ENCODE measurements around the gene MRPL20.
"Not testable (repeated sequence)": the region's sequence is repeated elsewhere in the genome, so short reads cannot be mapped to it uniquely, and the experiment has no call there.

Gene MRPL20

DNA sequence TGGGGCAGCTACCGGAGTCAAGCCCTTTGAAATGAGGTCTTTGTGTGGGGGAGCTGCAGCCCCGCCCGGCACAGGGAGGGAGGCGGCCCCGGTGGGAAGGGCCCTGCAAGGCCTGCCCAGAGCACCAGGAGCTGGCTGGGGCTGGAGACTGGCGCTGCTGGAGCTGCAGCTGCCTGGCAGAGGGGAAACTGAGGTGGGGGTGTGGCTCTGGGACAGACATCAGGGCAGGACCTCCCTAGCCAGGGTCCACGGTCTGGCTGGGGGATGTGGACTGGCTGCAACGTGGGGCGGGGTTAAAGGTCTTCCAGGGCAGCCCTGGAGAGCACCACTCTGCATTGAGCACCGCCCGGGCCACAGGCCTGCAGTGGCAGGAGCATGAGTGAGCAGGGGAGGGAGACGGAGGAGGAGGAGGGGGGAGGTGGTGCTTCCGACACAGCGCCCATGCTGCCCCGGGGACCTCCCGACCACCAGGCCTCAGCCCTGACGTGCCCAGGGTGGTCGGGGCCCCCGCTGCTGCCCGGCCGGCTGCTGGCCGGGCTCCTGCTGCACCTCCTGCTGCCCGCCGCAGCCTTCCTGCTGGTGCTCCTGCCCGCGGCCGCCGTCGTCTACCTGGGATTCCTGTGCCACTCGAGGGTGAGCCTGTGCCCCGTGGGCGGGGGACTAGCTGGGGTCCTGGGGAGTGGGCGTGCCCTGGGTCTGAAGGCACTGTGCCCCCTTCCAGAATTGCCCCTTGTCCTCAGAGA, 18.8 kb upstream of the MRPL20 start:
- no peak for DNase-seq (ENCODE audit: low read depth)

DNA sequence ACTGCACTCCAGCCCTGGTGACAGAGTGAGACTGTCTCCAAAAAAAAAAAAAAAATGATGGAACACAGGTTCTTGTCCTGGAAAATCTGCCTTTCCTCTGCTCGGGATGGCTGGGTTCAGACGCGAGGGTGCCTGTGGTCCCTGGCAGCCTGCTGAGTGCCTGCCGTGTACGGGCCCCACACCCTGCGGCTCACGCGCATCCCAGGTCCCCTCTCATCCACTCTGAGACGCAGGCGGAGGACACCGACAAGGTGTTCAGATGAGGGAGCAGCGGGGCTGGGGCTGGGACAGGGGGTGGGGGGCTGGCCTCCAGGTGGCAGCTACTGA, 18.3 kb upstream of the MRPL20 start:
- no peak for DNase-seq (ENCODE audit: low read depth)

DNA sequence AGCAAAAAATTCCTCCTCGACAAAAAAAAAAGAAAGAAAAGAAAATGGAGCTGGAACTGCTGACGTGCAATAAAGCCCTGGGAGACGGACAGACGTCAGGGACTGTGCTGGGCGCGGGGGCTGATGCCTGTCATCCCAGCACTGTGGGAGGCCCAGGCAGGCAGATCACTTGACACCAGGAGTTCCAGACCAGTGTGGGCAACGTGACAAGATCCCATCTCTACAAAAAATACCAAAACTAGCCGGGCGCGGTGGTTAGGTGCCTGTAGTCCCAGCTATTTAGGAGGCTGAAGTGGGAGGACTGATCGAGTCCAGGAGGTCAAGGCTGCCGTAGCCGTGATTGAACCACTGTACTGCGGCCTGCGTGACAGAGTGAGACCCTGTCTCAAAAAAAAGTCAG, 17.6 kb upstream of the MRPL20 start:
- DNase-seq (ENCODE audit: low read depth) = no peak

GRCh38 chr1:1423245-1423597, 16.1 kb upstream of the MRPL20 start:
- DNase-seq (ENCODE audit: low read depth) = no peak

DNA sequence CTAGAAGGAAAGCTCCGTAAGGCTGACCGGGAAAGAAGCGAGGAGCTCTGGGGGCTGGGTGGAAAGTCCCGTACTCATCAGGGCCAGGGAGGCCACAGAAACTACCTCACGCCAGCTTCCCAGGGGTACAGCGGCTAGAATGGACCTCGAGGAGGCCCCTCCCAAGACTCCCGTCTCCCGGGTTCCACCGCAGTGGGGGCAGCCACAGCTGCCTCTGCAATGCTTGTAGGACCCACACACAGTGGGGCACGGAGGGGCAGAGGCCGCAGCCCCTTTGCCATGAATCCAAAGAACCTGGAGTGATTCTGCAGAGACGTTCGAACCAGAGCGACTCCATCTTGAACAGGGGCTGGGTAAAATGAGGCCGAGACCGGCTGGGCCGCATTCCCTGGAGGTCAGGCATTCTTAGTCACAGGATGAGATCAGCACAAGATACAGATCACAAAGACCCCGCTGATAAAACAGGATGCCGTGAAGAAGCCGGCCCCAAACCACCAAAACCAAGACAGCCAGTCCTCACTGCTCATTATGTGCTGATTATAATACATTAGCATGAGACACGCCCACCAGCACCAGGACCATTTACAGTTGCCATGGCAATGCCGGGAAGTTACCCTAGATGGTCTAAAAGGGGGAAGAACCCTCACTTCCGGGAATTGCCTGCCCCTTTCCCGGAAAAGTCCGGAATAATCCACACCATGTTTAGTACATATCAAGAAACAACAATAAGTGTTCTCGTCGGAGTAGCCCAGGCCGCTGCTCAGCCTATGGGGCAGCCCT, 15.6 kb upstream of the MRPL20 start:
- no peak for DNase-seq (ENCODE audit: low read depth)

GRCh38 chr1:1421907-1422464, 14.9 kb upstream of the MRPL20 start:
- DNase-seq (ENCODE audit: low read depth) = no peak

DNA sequence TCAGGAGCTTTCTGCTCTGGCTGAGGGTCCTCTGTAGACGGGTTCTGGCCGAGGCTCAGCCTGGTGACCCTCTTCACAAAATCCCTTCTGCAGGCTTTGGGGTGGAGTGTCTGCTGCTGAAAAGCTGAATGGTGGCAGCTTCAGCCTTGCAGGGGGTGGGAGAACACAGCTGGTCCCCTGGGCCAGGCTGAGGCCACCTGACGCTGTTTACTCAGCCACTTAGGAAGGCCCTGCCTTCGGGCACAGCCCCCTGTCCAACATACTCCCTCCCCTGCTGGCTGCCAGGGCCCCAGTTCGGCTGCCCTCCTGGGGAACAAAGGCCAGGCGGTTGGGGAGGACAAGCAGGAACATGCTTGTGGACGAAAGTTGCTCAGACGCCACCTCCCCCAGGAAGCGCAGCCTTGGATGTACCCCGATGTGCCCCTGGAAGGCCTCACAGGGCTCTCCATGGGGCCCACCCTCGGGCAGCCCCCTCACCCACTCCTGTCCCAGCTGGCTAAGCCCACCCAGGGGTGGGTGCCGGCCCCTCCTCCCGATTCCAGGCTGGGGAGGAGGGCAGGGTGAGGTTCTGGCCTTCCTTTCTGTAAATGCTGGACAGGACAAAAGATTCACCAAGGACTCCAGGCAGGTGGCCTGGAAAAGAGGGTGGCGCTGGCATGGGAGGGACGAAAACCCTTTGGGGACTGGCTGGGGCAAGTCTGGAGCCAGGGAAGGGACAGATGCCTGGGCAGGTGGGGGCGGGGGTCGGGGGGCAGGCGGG, 14.2 kb upstream of the MRPL20 start, which contains the start of gene ANKRD65:
Gene ANKRD65, minus strand, starts transcription at position 130 of the 760 bp plus-strand sequence. CDS start 271 bp downstream, outside the sequence.
- DNase-seq (ENCODE audit: low read depth) = no peak

DNA sequence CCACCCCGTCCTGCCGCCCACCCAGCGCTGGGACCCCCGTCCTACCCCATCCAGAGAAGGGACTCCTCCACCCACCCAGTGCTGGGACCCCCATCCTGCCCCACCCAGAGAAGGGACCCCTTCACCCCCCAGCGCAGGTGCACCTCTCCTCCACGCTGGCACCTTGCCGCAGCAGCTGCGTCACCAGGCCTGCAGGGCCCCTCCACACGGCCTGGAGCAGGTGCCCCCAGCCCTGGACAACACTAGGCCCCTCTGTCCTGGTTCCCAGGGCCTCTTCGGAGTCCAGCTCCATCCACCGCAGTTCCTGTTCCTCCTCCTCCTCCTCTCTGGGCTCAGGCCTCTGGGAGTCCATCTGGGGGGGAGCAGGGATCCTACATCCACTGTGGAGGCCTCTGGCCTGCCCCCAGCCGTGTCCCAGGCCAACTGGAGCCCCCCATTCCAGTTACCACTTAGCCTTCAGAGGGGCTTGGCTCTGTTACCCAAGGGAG, 13.6 kb upstream of the MRPL20 start:
- no peak for DNase-seq (ENCODE audit: low read depth)

DNA sequence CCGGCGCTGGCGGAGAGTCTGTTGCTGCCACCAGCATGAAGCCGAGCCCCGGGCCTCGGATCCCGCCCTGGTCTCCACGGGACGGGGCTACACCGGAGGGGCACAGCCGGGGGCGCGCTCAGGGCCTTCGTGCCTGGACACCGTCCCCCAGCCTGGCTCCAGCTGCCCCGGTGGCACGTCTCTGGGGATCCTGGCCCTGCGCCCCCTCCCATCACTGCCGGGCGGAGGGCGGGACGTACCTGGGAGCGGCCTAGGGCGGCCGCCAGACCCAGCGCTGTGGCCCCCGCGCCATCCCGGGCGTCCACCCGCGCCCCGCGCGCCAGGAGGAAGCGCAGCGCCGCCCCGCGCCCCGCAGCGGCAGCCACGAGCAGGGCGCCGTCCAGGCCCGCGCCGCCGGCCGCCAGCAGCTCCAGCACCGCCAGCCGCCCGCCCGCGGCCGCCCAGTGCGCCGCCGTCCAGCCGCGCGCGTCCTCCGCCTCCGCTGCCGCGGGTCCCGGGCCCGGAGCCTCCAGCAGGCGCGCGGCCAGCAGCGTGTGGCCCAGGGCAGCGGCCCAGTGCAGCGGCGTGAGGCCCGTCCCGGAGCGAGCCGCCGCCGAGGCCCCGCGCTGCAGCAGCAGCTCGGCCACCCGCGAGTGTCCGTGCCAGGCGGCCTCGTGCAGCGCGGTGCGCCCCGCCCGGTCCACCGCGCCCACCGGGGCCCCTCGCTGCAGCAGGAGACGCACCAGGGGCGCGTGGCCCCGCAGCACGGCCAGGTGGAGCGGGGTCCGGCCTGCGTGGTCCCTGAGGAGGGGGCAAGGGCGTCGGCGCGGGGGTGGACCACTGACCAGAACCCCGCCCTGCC, 12.9 kb upstream of the MRPL20 start:
- no peak for DNase-seq (ENCODE audit: low read depth)

- no peak for DNase-seq (ENCODE audit: low read depth)
These were observed 12.3 kb upstream of the MRPL20 start for GRCh38 chr1:1419363-1419812.

DNA sequence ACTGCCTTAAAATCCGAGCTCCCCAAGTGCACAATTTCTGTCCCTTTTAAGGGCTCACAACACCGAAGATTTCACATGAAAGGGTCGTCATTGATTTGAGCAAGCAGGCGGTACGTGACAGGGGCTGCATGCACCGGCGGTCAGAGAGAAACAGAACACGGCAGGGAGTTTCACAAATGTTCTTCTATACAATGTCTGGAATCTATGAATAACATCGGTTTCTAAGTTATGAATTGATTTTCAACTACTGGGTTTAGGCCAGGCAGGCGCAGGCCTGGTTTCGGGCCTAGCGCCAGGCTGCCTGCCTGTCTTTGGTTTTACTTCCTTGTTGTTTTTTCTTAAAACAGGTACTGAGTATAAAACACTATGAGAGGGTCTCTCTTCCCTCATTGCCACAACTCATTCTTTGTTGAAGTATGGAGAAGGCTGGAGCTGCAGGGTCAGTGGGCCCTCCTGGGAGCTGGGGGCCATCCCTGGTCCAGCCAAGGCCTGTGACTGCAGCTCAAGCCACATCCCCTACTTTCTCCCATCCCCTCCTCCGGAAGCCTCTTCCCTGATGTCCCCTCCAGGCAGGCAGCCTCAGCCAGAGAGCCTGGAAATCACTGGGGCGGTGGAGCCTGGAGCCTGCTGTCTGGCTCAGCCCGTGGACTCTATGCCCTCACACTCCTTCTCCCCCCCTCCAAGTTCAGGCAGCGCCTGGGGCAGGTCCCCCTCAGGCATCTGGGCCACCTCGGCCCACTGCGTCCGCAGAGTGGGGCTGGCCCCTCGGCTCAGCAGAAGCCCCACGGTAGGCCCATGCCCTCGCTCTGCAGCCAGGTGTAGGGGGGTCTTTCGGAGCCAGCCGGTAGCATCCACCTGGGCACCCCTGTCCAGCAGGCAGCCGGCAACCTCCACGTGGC, 11.6 kb upstream of the MRPL20 start:
- no peak for DNase-seq (ENCODE audit: low read depth)

GRCh38 chr1:1417825-1418463, 10.9 kb upstream of the MRPL20 start:
- DNase-seq (ENCODE audit: low read depth) = not testable (repeated sequence)

DNA sequence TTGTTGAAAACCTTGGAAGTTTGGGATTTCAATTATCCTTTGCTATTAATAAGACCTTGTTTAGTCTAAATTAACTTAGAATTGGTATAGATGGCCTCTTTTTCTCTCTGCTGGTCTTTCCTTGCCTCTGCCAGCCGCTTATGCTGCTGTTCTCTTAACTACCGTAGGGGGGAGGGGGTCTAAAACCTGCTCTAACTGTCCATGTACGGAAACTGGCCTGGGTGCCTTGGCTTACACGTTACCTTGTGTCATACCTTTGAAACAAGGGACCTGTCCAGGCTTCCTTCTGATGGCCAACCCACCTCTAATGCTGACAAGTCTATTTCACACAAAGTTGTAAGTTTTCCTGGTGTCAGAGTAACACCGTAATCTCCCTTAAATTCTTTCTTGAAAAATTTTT, 10.3 kb upstream of the MRPL20 start:
- not testable (repeated sequence) for DNase-seq (ENCODE audit: low read depth)

GRCh38 chr1:1415751-1416150, 8.7 kb upstream of the MRPL20 start:
- DNase-seq (ENCODE audit: low read depth) = no peak

DNA sequence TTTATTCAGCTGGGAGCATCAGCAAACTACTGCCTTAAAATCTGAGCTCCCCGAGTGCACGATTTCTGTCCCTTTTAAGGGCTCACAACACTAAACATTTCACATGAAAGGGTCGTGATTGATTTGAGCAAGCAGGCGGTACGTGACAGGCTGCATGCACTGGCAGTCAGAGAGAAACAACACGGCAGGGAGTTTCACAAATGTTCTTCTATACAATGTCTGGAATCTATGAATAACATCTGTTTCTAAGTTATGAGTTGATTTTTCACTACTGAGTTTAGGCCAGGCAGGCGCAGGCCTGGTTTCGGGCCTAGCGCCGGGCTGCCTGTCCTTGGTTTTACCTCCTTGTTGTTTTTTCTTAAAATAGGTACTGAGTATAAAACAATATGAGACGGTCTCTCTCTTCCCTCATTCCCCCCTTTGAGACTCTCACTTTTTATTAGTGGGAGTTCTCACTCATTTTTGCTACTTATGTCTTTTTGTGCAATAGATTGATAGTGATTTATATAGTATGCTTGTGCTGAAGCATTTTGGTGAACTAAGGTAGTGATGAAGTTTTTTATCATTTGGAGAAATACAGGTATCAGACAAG, 5.3 kb upstream of the MRPL20 start:
- not testable (repeated sequence) for DNase-seq (ENCODE audit: low read depth)

DNA sequence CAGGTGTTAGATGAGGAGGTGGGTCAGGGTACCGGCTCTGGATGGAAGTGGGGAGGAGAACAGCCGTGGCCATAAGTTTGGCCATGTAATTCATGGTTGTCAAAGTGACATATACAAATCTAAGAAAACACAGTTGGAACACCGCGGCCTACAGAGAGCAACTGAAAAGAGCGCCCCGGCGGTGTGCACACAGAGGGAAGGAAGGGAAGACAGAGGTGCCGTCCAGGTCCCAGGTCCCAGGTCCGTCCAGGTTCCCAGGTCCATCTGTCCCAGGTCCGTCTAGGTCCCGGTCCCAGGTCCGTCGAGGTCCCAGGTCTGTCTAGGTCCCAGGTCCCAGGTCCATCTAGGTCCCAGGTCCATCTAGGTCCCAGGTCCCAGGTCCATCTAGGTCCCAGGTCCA, 4.5 kb upstream of the MRPL20 start:
- no peak for DNase-seq (ENCODE audit: low read depth)

- DNase-seq (ENCODE audit: low read depth) = not testable (repeated sequence)
These were observed 3.1 kb upstream of the MRPL20 start for GRCh38 chr1:1410238-1410637.

DNA sequence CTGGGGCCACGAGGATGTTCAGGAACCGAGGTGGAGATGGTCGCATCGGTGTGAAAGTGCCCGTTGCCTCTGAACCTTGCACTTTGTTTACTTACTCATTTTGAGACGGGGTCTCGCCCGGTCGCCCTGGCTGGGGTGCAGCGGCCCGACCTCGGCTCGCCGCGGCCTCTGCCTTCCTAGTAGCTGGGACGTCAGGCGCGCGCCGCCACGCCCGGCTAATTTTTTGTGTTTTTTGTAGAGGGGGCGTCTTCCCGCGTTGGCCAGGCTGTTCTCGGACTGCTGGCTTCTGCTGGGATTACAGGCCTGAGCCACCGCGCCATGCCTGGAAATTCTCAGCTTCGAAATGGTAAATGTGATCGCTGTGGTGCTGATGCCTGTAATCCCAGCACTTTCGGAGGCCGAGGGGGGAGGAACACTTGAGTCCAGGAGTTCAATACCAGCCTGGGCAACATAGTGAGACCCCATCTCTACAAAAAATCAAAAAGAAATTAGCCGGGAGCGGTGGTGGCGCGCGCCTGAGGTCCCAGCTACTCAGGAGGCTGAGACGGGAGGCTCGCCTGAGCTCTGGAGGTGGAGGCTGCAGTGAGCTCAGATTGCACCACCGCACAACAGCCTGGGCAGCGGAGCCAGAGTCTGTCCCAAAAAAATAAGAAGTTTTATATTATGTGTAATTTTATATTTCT, 684 bp upstream of the MRPL20 start:
- no peak for DNase-seq (ENCODE audit: low read depth)

All from stimulated activated CD8-positive, alpha-beta memory T cell treated with anti-CD3 and anti-CD28 coated beads, Interleukin-15, amount 100 ng/mL, for 24 hours (primary cell).